GM19397 (cell line): Measurements from ENCODE around the gene DNAAF1.
A peak's percentile ranks its signal among the peaks of the same experiment; 100 is the strongest.
"Not testable (repeated sequence)": the region's sequence is repeated elsewhere in the genome, so short reads cannot be mapped to it uniquely, and the experiment has no call there.

Experiments used
- ATAC-seq: cut with Tn5 transposase; IDR thresholded peaks from one replicate; pipeline ENCODE4 v1.9.1; 2021; ENCODE audit warnings: mild to moderate bottlenecking, moderate library complexity; ENCODE audit not compliant: unreplicated experiment

DNAAF1 gene

GRCh38 chr16:84144859-84145639, at the start of gene DNAAF1, which contains the start of gene HSDL1:
TSS of gene DNAAF1 (plus strand) at chr16:84145308. CDS start at chr16:84145441, 133 bp downstream.
TSS of gene HSDL1 (minus strand) at chr16:84145177. CDS start at chr16:84131321, 13,856 bp downstream.
- ATAC-seq = peak; percentile 89

- no peak for ATAC-seq
These were observed 49.6 kb upstream of the DNAAF1 start for GRCh38 chr16:84095466-84095865.

GRCh38 chr16:84096447-84097005, 48.6 kb upstream of the DNAAF1 start:
- no peak for ATAC-seq

GRCh38 chr16:84098939-84099338, 46.2 kb upstream of the DNAAF1 start:
- no peak for ATAC-seq

- ATAC-seq = no peak
These were observed 41.4 kb upstream of the DNAAF1 start for GRCh38 chr16:84103678-84104077.

- no peak for ATAC-seq
These were observed 40.9 kb upstream of the DNAAF1 start for GRCh38 chr16:84104231-84104630.

- ATAC-seq = no peak
These were observed 39.8 kb upstream of the DNAAF1 start for GRCh38 chr16:84105301-84105815.

GRCh38 chr16:84105948-84106740, 39.0 kb upstream of the DNAAF1 start:
- no peak for ATAC-seq

- ATAC-seq = no peak
These were observed 37.2 kb upstream of the DNAAF1 start for GRCh38 chr16:84107921-84108320.

GRCh38 chr16:84109598-84110335, 35.3 kb upstream of the DNAAF1 start:
- ATAC-seq = no peak

GRCh38 chr16:84110527-84110926, 34.6 kb upstream of the DNAAF1 start:
- no peak for ATAC-seq

- no peak for ATAC-seq
These were observed 33.6 kb upstream of the DNAAF1 start for GRCh38 chr16:84111525-84111924.

GRCh38 chr16:84111949-84112348, 33.2 kb upstream of the DNAAF1 start:
- not testable (repeated sequence) for ATAC-seq

- peak; percentile 27 for ATAC-seq
These were observed 29.0 kb upstream of the DNAAF1 start for GRCh38 chr16:84115919-84116719.

- ATAC-seq = peak; percentile 94
These were observed 28.2 kb upstream of the DNAAF1 start, which contains the start of gene MBTPS1 for GRCh38 chr16:84116720-84117493. TSS of gene MBTPS1 (minus strand) at chr16:84116942. CDS start at chr16:84101783, 15,159 bp downstream.

- ATAC-seq = no peak
These were observed 27.6 kb upstream of the DNAAF1 start for GRCh38 chr16:84117494-84117843.

- ATAC-seq = not testable (repeated sequence)
These were observed 26.8 kb upstream of the DNAAF1 start for GRCh38 chr16:84118315-84118714.

GRCh38 chr16:84119368-84119767, 25.7 kb upstream of the DNAAF1 start:
- no peak for ATAC-seq

GRCh38 chr16:84120023-84120422, 25.1 kb upstream of the DNAAF1 start:
- no peak for ATAC-seq
